ENCODE measurements around the gene COPZ2.
A peak's percentile ranks its signal among the peaks of the same experiment; 100 is the strongest.

COPZ2 gene

GRCh38 chr17:48048384-48049126 lies 11.0 kb upstream of the COPZ2 start:
- H3K9me3 ChIP-seq (ENCODE audit: control insufficient read depth, low read length) = no peaks in the 10 kb centered on the region

DNA sequence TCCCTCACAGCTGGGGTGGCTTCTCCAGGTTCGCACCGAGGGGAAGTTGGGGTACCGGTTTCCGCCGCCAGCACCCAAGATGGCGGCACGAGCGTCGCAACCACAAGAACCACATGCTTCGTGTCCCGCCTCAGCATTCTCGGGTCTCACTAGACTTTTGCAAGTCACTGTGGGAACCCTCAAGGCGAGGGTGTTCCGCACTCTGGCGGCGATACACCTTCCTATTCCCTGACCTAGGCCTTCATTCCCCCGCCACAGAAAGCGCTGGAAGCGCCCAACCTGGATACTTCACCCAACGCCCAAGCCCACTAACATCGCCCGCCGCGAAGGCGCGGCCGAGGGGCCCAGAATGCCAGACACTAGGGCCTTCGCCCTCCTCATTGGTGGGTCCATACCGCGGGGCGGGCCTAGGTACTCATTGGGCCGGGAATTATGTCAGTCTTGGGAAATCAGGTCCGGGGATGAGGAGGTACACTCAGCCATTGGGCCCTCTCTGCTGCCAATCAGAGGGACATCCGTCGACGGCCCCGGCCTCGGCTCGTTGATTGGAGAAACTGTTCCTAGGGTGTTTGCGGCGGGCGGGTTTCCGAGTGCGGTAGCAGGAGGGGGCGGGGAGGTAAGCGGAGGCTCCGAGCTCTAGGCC lies 10.3 kb upstream of the COPZ2 start, which contains the start of gene NFE2L1:
TSS of gene NFE2L1 (plus strand) at position 619 of the 643 bp plus-strand sequence. CDS start 2,760 bp downstream, outside the sequence.
- peaks cover 30% of the 10 kb centered on the region for H3K4me1 ChIP-seq (ENCODE audit: control insufficient read depth, insufficient read depth, low read length, poor library complexity, severe bottlenecking)

More at GRCh38 chr17:48048384-48049126, 11.0 kb upstream of the COPZ2 start:
- peak overlapping the region; percentile 85 for H3K4me3 ChIP-seq (ENCODE audit: insufficient read depth, low read depth, low read length, poor library complexity, severe bottlenecking)
- DNase-seq = no peak
- peak overlapping the region; percentile 77 for H3K27ac ChIP-seq (ENCODE audit: insufficient read depth, low read length, poor library complexity, severe bottlenecking)
- H3K27me3 ChIP-seq (replicated peaks; ENCODE audit: control insufficient read depth, insufficient read depth, low read length, poor library complexity, severe bottlenecking) = no peaks in the 10 kb centered on the region
- peaks cover 25% of the 10 kb centered on the region for H3K36me3 ChIP-seq (ENCODE audit: control insufficient read depth, insufficient read depth, low read length)
- H3K4me1 ChIP-seq (ENCODE audit: control insufficient read depth, insufficient read depth, low read length, poor library complexity, severe bottlenecking) = peaks cover 32% of the 10 kb centered on the region

DNA sequence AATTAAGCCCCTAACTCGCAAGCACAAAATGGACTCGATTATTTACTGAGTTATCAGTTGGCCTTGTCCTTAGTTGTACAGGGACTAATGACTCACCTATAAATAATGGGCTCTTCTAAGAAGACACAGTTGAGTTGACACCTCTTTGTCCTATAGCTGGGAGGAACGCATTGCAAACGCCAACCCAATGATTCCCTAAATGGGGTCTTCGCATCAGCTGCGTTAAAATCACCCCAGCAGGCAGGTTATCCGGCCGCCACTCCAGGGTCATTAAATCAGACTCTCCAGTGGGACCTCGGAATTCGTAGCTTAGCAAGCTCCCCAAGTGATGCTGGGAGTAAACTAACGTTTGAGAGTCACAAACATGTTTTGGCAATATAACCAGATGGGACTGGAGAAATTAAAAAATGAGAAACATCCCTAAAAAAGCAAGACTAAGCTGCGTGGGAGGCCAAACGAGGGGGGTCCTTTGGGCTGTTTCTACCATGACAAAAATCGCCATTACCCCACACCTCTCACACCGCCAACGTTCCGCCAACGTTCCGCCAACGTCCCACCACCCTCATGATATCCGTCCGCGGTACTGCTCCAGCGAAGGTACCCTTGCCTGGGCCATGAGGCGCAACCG lies 9.6 kb upstream of the COPZ2 start:
- Histone ChIP-seq H3K27me3 (replicated peaks; ENCODE audit: control insufficient read depth, insufficient read depth, low read length, poor library complexity, severe bottlenecking) (no peaks in the 10 kb centered on the region), H3K4me1 (ENCODE audit: control insufficient read depth, insufficient read depth, low read length, poor library complexity, severe bottlenecking) (peaks cover 30% of the 10 kb centered on the region), H3K4me3 (ENCODE audit: insufficient read depth, low read depth, low read length, poor library complexity, severe bottlenecking) (peak overlapping the region; percentile 85), H3K27ac (ENCODE audit: insufficient read depth, low read length, poor library complexity, severe bottlenecking) (peak overlapping the region; percentile 84), H3K9me3 (ENCODE audit: control insufficient read depth, low read length) (no peaks in the 10 kb centered on the region), H3K36me3 (ENCODE audit: control insufficient read depth, insufficient read depth, low read length) (peaks cover 16% of the 10 kb centered on the region)
- no peak for DNase-seq

More for the DNA sequence above, 10.3 kb upstream of the COPZ2 start, which contains the start of gene NFE2L1:
- no peaks in the 10 kb centered on the region for H3K27me3 ChIP-seq (replicated peaks; ENCODE audit: control insufficient read depth, insufficient read depth, low read length, poor library complexity, severe bottlenecking)
- DNase-seq = peak; percentile 96 to 98 (median 98)
- H3K36me3 ChIP-seq (ENCODE audit: control insufficient read depth, insufficient read depth, low read length) = peaks cover 20% of the 10 kb centered on the region
- H3K4me3 ChIP-seq (ENCODE audit: insufficient read depth, low read depth, low read length, poor library complexity, severe bottlenecking) = peak within 1 kb of the TSS; percentile 85
- no peaks in the 10 kb centered on the region for H3K9me3 ChIP-seq (ENCODE audit: control insufficient read depth, low read length)
- H3K27ac ChIP-seq (ENCODE audit: insufficient read depth, low read length, poor library complexity, severe bottlenecking) = peak within 1 kb of the TSS; percentile 84

GRCh38 chr17:48046296-48046695 lies 8.7 kb upstream of the COPZ2 start:
- H3K4me1 ChIP-seq (ENCODE audit: control insufficient read depth, insufficient read depth, low read length, poor library complexity, severe bottlenecking) = peaks cover 26% of the 10 kb centered on the region
- H3K27ac ChIP-seq (ENCODE audit: insufficient read depth, low read length, poor library complexity, severe bottlenecking) = no peak overlapping the region

DNA sequence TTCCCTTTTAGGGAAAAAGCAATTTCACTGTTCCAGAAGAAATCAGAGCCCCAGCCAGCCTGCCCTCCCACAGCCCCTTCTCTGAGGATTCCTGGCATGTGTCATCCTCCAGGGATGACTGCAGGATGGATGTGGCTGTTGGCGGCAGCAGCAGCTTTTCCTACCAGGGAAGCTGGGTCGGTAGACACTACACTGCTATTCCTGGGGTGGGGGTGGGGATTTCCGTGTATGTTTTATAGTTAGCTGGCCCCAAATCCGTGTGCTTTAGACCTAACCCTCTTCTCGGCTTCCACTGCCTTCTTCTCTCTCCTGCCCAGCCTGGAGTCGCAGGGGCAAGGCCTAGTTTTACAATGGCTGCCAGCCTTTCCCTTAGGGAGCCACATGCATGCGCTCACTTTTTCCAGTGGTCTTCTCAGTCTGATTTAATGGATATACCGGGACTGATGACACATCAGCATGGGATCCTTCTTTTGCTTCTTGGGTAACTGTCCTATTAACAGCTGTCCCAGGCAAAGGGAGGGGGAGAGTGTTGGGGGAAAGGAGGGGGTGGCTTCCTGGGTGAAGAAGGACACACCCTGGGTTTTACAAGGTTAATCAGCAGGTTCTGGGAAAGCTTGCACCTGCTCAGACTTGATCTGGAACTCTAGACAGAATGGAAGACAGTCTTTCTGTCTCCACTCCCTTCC lies 7.9 kb upstream of the COPZ2 start:
- H3K27ac ChIP-seq (ENCODE audit: insufficient read depth, low read length, poor library complexity, severe bottlenecking) = no peak overlapping the region
- no peak overlapping the region for H3K4me3 ChIP-seq (ENCODE audit: insufficient read depth, low read depth, low read length, poor library complexity, severe bottlenecking)
- no peaks in the 10 kb centered on the region for H3K9me3 ChIP-seq (ENCODE audit: control insufficient read depth, low read length)
- H3K27me3 ChIP-seq (replicated peaks; ENCODE audit: control insufficient read depth, insufficient read depth, low read length, poor library complexity, severe bottlenecking) = no peaks in the 10 kb centered on the region
- H3K36me3 ChIP-seq (ENCODE audit: control insufficient read depth, insufficient read depth, low read length) = no peaks in the 10 kb centered on the region
- peaks cover 26% of the 10 kb centered on the region for H3K4me1 ChIP-seq (ENCODE audit: control insufficient read depth, insufficient read depth, low read length, poor library complexity, severe bottlenecking)
- no peak for DNase-seq

More at GRCh38 chr17:48046296-48046695, 8.7 kb upstream of the COPZ2 start:
- Histone ChIP-seq H3K36me3 (ENCODE audit: control insufficient read depth, insufficient read depth, low read length) (peaks cover 7% of the 10 kb centered on the region), H3K27me3 (replicated peaks; ENCODE audit: control insufficient read depth, insufficient read depth, low read length, poor library complexity, severe bottlenecking) (no peaks in the 10 kb centered on the region), H3K9me3 (ENCODE audit: control insufficient read depth, low read length) (no peaks in the 10 kb centered on the region), H3K4me3 (ENCODE audit: insufficient read depth, low read depth, low read length, poor library complexity, severe bottlenecking) (no peak overlapping the region)
- DNase-seq = no peak

GRCh38 chr17:48044851-48045250 lies 7.3 kb upstream of the COPZ2 start:
- H3K4me3 ChIP-seq (ENCODE audit: insufficient read depth, low read depth, low read length, poor library complexity, severe bottlenecking) = no peak overlapping the region
- H3K27ac ChIP-seq (ENCODE audit: insufficient read depth, low read length, poor library complexity, severe bottlenecking) = no peak overlapping the region
- peaks cover 23% of the 10 kb centered on the region for H3K4me1 ChIP-seq (ENCODE audit: control insufficient read depth, insufficient read depth, low read length, poor library complexity, severe bottlenecking)

GRCh38 chr17:48043176-48043575 lies 5.6 kb upstream of the COPZ2 start:
- Histone ChIP-seq H3K9me3 (ENCODE audit: control insufficient read depth, low read length) (no peaks in the 10 kb centered on the region), H3K4me1 (ENCODE audit: control insufficient read depth, insufficient read depth, low read length, poor library complexity, severe bottlenecking) (peaks cover 13% of the 10 kb centered on the region), H3K4me3 (ENCODE audit: insufficient read depth, low read depth, low read length, poor library complexity, severe bottlenecking) (no peak overlapping the region), H3K36me3 (ENCODE audit: control insufficient read depth, insufficient read depth, low read length) (no peaks in the 10 kb centered on the region), H3K27me3 (replicated peaks; ENCODE audit: control insufficient read depth, insufficient read depth, low read length, poor library complexity, severe bottlenecking) (no peaks in the 10 kb centered on the region), H3K27ac (ENCODE audit: insufficient read depth, low read length, poor library complexity, severe bottlenecking) (no peak overlapping the region)
- no peak for DNase-seq

More at GRCh38 chr17:48044851-48045250, 7.3 kb upstream of the COPZ2 start:
- Histone ChIP-seq H3K36me3 (ENCODE audit: control insufficient read depth, insufficient read depth, low read length) (no peaks in the 10 kb centered on the region), H3K9me3 (ENCODE audit: control insufficient read depth, low read length) (no peaks in the 10 kb centered on the region), H3K27me3 (replicated peaks; ENCODE audit: control insufficient read depth, insufficient read depth, low read length, poor library complexity, severe bottlenecking) (no peaks in the 10 kb centered on the region)
- no peak for DNase-seq

GRCh38 chr17:48038687-48039086 lies 1.1 kb upstream of the COPZ2 start:
- no peak overlapping the region for H3K4me3 ChIP-seq (ENCODE audit: insufficient read depth, low read depth, low read length, poor library complexity, severe bottlenecking)

GRCh38 chr17:48037838-48038323 lies 284 bp upstream of the COPZ2 start:
- no peak for DNase-seq
- Histone ChIP-seq H3K36me3 (ENCODE audit: control insufficient read depth, insufficient read depth, low read length) (no peaks in the 10 kb centered on the region), H3K27ac (ENCODE audit: insufficient read depth, low read length, poor library complexity, severe bottlenecking) (no peak overlapping the region), H3K4me3 (ENCODE audit: insufficient read depth, low read depth, low read length, poor library complexity, severe bottlenecking) (no peak overlapping the region), H3K4me1 (ENCODE audit: control insufficient read depth, insufficient read depth, low read length, poor library complexity, severe bottlenecking) (peaks cover 8% of the 10 kb centered on the region), H3K27me3 (replicated peaks; ENCODE audit: control insufficient read depth, insufficient read depth, low read length, poor library complexity, severe bottlenecking) (peaks cover 6% of the 10 kb centered on the region), H3K9me3 (ENCODE audit: control insufficient read depth, low read length) (no peaks in the 10 kb centered on the region)

More at GRCh38 chr17:48038687-48039086, 1.1 kb upstream of the COPZ2 start:
- Histone ChIP-seq H3K9me3 (ENCODE audit: control insufficient read depth, low read length) (no peaks in the 10 kb centered on the region), H3K36me3 (ENCODE audit: control insufficient read depth, insufficient read depth, low read length) (no peaks in the 10 kb centered on the region), H3K27me3 (replicated peaks; ENCODE audit: control insufficient read depth, insufficient read depth, low read length, poor library complexity, severe bottlenecking) (peaks cover 6% of the 10 kb centered on the region), H3K4me1 (ENCODE audit: control insufficient read depth, insufficient read depth, low read length, poor library complexity, severe bottlenecking) (peaks cover 8% of the 10 kb centered on the region), H3K27ac (ENCODE audit: insufficient read depth, low read length, poor library complexity, severe bottlenecking) (no peak overlapping the region)
- DNase-seq = no peak

All from effector memory CD4-positive, alpha-beta T cell (primary cell).